ENCODE results near the gene MARCHF2. TPM values are rescaled to one million over a fixed set of nuclear protein-coding genes. Genes with fewer than 3 reads are reported as not detected.
A peak's percentile ranks its signal among the peaks of the same experiment; 100 is the strongest.

MARCHF2 gene
- polyA plus RNA-seq, 1 donor from 2014 or later: 67.9 TPM

GRCh38 chr19:8391198-8392016 is 21.7 kb upstream of the MARCHF2 start:
- Histone ChIP-seq H3K27ac (ENCODE audit: low read length) (no peak overlapping the region), H4K20me1 (ENCODE audit: insufficient read depth) (peaks cover 33% of the 10 kb centered on the region), H3K9ac (ENCODE audit: low read length) (no peak overlapping the region), H3K4me2 (ENCODE audit: low read length) (peak overlapping the region; percentile 65), H3K9me3 (ENCODE audit: low read length) (no peaks in the 10 kb centered on the region), H3K4me3 (ENCODE audit: low read length) (peak overlapping the region; percentile 71), H2AFZ (ENCODE audit: low read depth, low read length) (no peak overlapping the region), H3K9me2 (ENCODE audit: insufficient read depth, low read length) (no peaks in the 10 kb centered on the region), H3K36me3 (ENCODE audit: insufficient read depth, low read length) (no peaks in the 10 kb centered on the region), H3F3A (ENCODE audit: insufficient read depth, low read length, poor library complexity, severe bottlenecking) (no peaks in the 10 kb centered on the region), H3K27me3 (ENCODE audit: insufficient read depth, low read depth, low read length) (no peaks in the 10 kb centered on the region), H3K79me2 (replicated peaks; ENCODE audit: insufficient read depth, low read length) (peaks cover 55% of the 10 kb centered on the region)
- TF ChIP-seq POLR2AphosphoS5 (IDR thresholded peaks at IDR 0.05) (no peak), EP300 (conservative IDR thresholded peaks at IDR 0.05; ENCODE audit: poor library complexity, severe bottlenecking) (no peak), EZH2 (IDR thresholded peaks at IDR 0.05; ENCODE audit: borderline replicate concordance, insufficient read depth, low read length, poor library complexity, severe bottlenecking) (no peak), RAD21 (conservative IDR thresholded peaks at IDR 0.05) (no peak), CTCF (IDR thresholded peaks at IDR 0.05; ENCODE audit: poor library complexity, severe bottlenecking) (no peak), SMC3 (conservative IDR thresholded peaks at IDR 0.05; ENCODE audit: poor library complexity) (no peak), MXI1 (conservative IDR thresholded peaks at IDR 0.05; ENCODE audit: poor library complexity, severe bottlenecking) (no peak), TAF1 (IDR thresholded peaks at IDR 0.05; ENCODE audit: low read depth) (no peak)

GRCh38 chr19:8392017-8392591 is 21.0 kb upstream of the MARCHF2 start:
- Histone ChIP-seq H3K9me3 (ENCODE audit: low read length) (no peaks in the 10 kb centered on the region), H3K79me2 (replicated peaks; ENCODE audit: insufficient read depth, low read length) (peaks cover 60% of the 10 kb centered on the region), H3K36me3 (ENCODE audit: insufficient read depth, low read length) (no peaks in the 10 kb centered on the region), H4K20me1 (ENCODE audit: insufficient read depth) (peaks cover 37% of the 10 kb centered on the region), H3K9me2 (ENCODE audit: insufficient read depth, low read length) (no peaks in the 10 kb centered on the region), H3K4me2 (ENCODE audit: low read length) (no peak overlapping the region), H2AFZ (ENCODE audit: low read depth, low read length) (no peak overlapping the region), H3K27ac (ENCODE audit: low read length) (no peak overlapping the region), H3F3A (ENCODE audit: insufficient read depth, low read length, poor library complexity, severe bottlenecking) (no peaks in the 10 kb centered on the region), H3K4me3 (ENCODE audit: low read length) (peak overlapping the region; percentile 71), H3K9ac (ENCODE audit: low read length) (no peak overlapping the region), H3K27me3 (ENCODE audit: insufficient read depth, low read depth, low read length) (no peaks in the 10 kb centered on the region)
- no peak for TF ChIP-seq RAD21 (conservative IDR thresholded peaks at IDR 0.05)
- no peak for TF ChIP-seq REST (IDR thresholded peaks at IDR 0.05; ENCODE audit: borderline replicate concordance)
- TF ChIP-seq SMC3 (conservative IDR thresholded peaks at IDR 0.05; ENCODE audit: poor library complexity): no peak
- no peak for TF ChIP-seq EZH2 (IDR thresholded peaks at IDR 0.05; ENCODE audit: borderline replicate concordance, insufficient read depth, low read length, poor library complexity, severe bottlenecking)
- TF ChIP-seq TAF1 (IDR thresholded peaks at IDR 0.05; ENCODE audit: low read depth): no peak
- no peak for TF ChIP-seq MXI1 (conservative IDR thresholded peaks at IDR 0.05; ENCODE audit: poor library complexity, severe bottlenecking)
- no peak for TF ChIP-seq EP300 (conservative IDR thresholded peaks at IDR 0.05; ENCODE audit: poor library complexity, severe bottlenecking)
- TF ChIP-seq CTCF (IDR thresholded peaks at IDR 0.05; ENCODE audit: poor library complexity, severe bottlenecking): no peak
- TF ChIP-seq POLR2AphosphoS5 (IDR thresholded peaks at IDR 0.05): no peak

All from neural cell (in vitro differentiated cells).